WTC11 (cell line): Measurements from ENCODE around the gene ANKRD39. TPM values are rescaled to one million over a fixed set of nuclear protein-coding genes. Genes with fewer than 3 reads are reported as not detected.

Experiments
- ATAC-seq: fragments of 200-7000 bp; cut with Tn5 transposase; 2 replicates; pipeline ENCODE4 v1.10.0; 2021; ENCODE audit warnings: mild to moderate bottlenecking, moderate library complexity
- CTCF ChIA-PET: fragments of 300-600 bp; sonication (Branson Sonifier 250); formaldehyde crosslinking; loops from one replicate; lab custom pipeline; 2021; ENCODE audit warnings: antibody characterized with exemption; lab: Charles Lee
- POLR2A ChIA-PET: fragments of 350-600 bp; sonication (Branson Sonifier 250); formaldehyde crosslinking; loops from one replicate; lab custom pipeline; 2021; ENCODE audit warnings: antibody characterized with exemption; lab: Charles Lee
- DNase-seq: peaks from one replicate; pipeline ENCODE4 v3.0.0; 2021; ENCODE audit warnings: low spot score
- H3K27ac Mint-ChIP-seq: 2 replicates; pipeline ENCODE4 v1.8.0; 2021; ENCODE audit warnings: mixed read lengths
- H3K27me3 Mint-ChIP-seq: 2 replicates; pipeline ENCODE4 v1.8.0; 2021; ENCODE audit warnings: low read depth, mild to moderate bottlenecking, moderate library complexity, mixed read lengths
- H3K36me3 Mint-ChIP-seq: 2 replicates; pipeline ENCODE4 v1.8.0; 2021; ENCODE audit warnings: mixed read lengths
- H3K4me1 Mint-ChIP-seq: 2 replicates; pipeline ENCODE4 v1.8.0; 2022; ENCODE audit warnings: mixed read lengths
- H3K4me3 Mint-ChIP-seq: 2 replicates; pipeline ENCODE4 v1.8.0; 2021; ENCODE audit warnings: mild to moderate bottlenecking, moderate library complexity, mixed read lengths
- H3K9me3 Mint-ChIP-seq: 2 replicates; pipeline ENCODE4 v1.8.0; 2021; ENCODE audit warnings: mixed read lengths
- CBFB ChIP-seq: sonication (generic); formaldehyde crosslinking; IDR thresholded peaks from 2 replicates; pipeline ENCODE4 v1.8.1; 2022; ENCODE audit warnings: mild to moderate bottlenecking, low read depth, missing genetic modification reagents
- E2F1 ChIP-seq: sonication (generic); formaldehyde crosslinking; IDR thresholded peaks from 2 replicates; pipeline ENCODE4 v1.8.0; 2022; ENCODE audit warnings: mild to moderate bottlenecking, missing genetic modification reagents
- FOXP4 ChIP-seq: sonication (generic); formaldehyde crosslinking; IDR thresholded peaks from 2 replicates; pipeline ENCODE4 v1.8.0; 2022; ENCODE audit warnings: mild to moderate bottlenecking, missing genetic modification reagents
- IRF1 ChIP-seq: sonication (generic); formaldehyde crosslinking; IDR thresholded peaks from 2 replicates; pipeline ENCODE4 v1.8.0; 2023; ENCODE audit warnings: missing genetic modification reagents
- JAZF1 ChIP-seq: fragments of 250-450 bp; sonication (Bioruptor Pico); IDR thresholded peaks from 2 replicates; pipeline ENCODE4 v1.9.0; 2021; ENCODE audit warnings: moderate library complexity, mild to moderate bottlenecking, inconsistent platforms
- NFE2L1 ChIP-seq: sonication (generic); formaldehyde crosslinking; IDR thresholded peaks from 2 replicates; pipeline ENCODE4 v1.8.1; 2023; ENCODE audit warnings: missing genetic modification reagents
- ZBTB43 ChIP-seq: sonication (generic); formaldehyde crosslinking; IDR thresholded peaks from 2 replicates; pipeline ENCODE4 v1.8.1; 2023; ENCODE audit warnings: mild to moderate bottlenecking, missing genetic modification reagents
- ZNF138 ChIP-seq: sonication (generic); formaldehyde crosslinking; conservative IDR thresholded peaks from 2 replicates; pipeline ENCODE4 v1.8.1; 2022; ENCODE audit warnings: mild to moderate bottlenecking, moderate library complexity, missing genetic modification reagents
- ZNF232 ChIP-seq: sonication (generic); formaldehyde crosslinking; IDR thresholded peaks from 2 replicates; pipeline ENCODE4 v1.8.0; 2022; ENCODE audit warnings: mild to moderate bottlenecking, missing genetic modification reagents
- ZNF396 ChIP-seq: fragments of 250-450 bp; sonication (Bioruptor Pico); IDR thresholded peaks from 2 replicates; pipeline ENCODE4 v1.8.0; 2021; ENCODE audit warnings: mild to moderate bottlenecking, moderate library complexity, borderline replicate concordance
- ZNF423 ChIP-seq: fragments of 250-450 bp; sonication (Bioruptor Pico); IDR thresholded peaks from 2 replicates; pipeline ENCODE4 v2.1.2; 2022; ENCODE audit warnings: mild to moderate bottlenecking, moderate library complexity
- ZNF671 ChIP-seq: fragments of 250-450 bp; sonication (Bioruptor Pico); IDR thresholded peaks from 2 replicates; pipeline ENCODE4 v1.8.0; 2021; ENCODE audit warnings: mild to moderate bottlenecking
- total RNA-seq: library from RNA; stranded (reverse); gene quantifications from 3 replicates; pipeline ENCODE4 v1.2.3, GENCODE V29; 2021
- TF ChIP-seq, protein P1 (sequence below): fragments of 250-450 bp; sonication (Bioruptor Pico); IDR thresholded peaks from 2 replicates; pipeline ENCODE4 v2.1.2; 2022; ENCODE audit warnings: mild to moderate bottlenecking, moderate library complexity
- TF ChIP-seq, protein P2 (sequence below): fragments of 200-600 bp; IDR thresholded peaks from 2 replicates; pipeline ENCODE4 v1.8.0; 2022; ENCODE audit warnings: antibody characterized with exemption
- TF ChIP-seq, protein P3 (sequence below): sonication (generic); formaldehyde crosslinking; IDR thresholded peaks from 2 replicates; pipeline ENCODE4 v1.8.0; 2023; ENCODE audit warnings: mild to moderate bottlenecking, missing genetic modification reagents
- TF ChIP-seq, protein P4 (sequence below): sonication (generic); formaldehyde crosslinking; IDR thresholded peaks from 2 replicates; pipeline ENCODE4 v1.8.1; 2022; ENCODE audit warnings: low read depth, mild to moderate bottlenecking, moderate library complexity, missing genetic modification reagents, borderline replicate concordance

ANKRD39 gene
- total RNA-seq, 1 experiment from 2014 or later, result 17.9 TPM

- TF ChIP-seq, protein P1, sequence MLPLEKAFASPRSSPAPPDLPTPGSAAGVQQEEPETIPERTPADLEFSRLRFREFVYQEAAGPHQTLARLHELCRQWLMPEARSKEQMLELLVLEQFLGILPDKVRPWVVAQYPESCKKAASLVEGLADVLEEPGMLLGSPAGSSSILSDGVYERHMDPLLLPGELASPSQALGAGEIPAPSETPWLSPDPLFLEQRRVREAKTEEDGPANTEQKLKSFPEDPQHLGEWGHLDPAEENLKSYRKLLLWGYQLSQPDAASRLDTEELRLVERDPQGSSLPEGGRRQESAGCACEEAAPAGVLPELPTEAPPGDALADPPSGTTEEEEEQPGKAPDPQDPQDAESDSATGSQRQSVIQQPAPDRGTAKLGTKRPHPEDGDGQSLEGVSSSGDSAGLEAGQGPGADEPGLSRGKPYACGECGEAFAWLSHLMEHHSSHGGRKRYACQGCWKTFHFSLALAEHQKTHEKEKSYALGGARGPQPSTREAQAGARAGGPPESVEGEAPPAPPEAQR (CRISPR knock-in tag), result no peak
- TF ChIP-seq JAZF1 (CRISPR knock-in tag) (no peak), CBFB (CRISPR knock-in tag) (no peak)
Measured at GRCh38 chr2:96817882-96818281, 39.9 kb downstream of the ANKRD39 start (continued).

GRCh38 chr2:96816836-96817702, 40.7 kb downstream of the ANKRD39 start:
- ATAC-seq, result no peak
- Mint-ChIP-seq H3K9me3 (no peaks in the 10 kb centered on the region), H3K4me1 (peaks cover 48% of the 10 kb centered on the region), H3K36me3 (peaks cover 14% of the 10 kb centered on the region), H3K27me3 (0 out of 2 replicates have a peak, but pooled peaks cover 2% of the 10 kb centered on the region), H3K4me3 (peak overlapping the region; percentile 82), H3K27ac (no peak overlapping the region)
- no peak for DNase-seq
- CTCF ChIA-PET, result interaction anchor here (0.7 to 4.2 kb wide), 15 partner anchors 14 to 269 kb away, joined by 3 to 22 read pairs (median 6); partner anchors contain the start of genes ANKRD23, ANKRD39 and CNNM4
- POLR2A ChIA-PET, result interaction anchor here (0.6 to 1.5 kb wide), 4 partner anchors 16 to 54 kb away, joined by 3 to 4 read pairs (median 4); no protein-coding TSS in a partner anchor
- TF ChIP-seq FOXP4 (CRISPR knock-in tag) (peak; percentile 79), NFE2L1 (CRISPR knock-in tag) (peak; percentile 34; the same call in 1 of the 2 replicates), ZBTB43 (CRISPR knock-in tag) (no peak), ZNF138 (no peak), E2F1 (no peak), ZNF423 (CRISPR knock-in tag) (no peak), ZNF232 (CRISPR knock-in tag) (peak; percentile 47; the same call in 1 of the 2 replicates), ZNF671 (CRISPR knock-in tag) (no peak), IRF1 (CRISPR knock-in tag) (no peak), ZNF396 (CRISPR knock-in tag) (no peak)
- TF ChIP-seq, protein P2, sequence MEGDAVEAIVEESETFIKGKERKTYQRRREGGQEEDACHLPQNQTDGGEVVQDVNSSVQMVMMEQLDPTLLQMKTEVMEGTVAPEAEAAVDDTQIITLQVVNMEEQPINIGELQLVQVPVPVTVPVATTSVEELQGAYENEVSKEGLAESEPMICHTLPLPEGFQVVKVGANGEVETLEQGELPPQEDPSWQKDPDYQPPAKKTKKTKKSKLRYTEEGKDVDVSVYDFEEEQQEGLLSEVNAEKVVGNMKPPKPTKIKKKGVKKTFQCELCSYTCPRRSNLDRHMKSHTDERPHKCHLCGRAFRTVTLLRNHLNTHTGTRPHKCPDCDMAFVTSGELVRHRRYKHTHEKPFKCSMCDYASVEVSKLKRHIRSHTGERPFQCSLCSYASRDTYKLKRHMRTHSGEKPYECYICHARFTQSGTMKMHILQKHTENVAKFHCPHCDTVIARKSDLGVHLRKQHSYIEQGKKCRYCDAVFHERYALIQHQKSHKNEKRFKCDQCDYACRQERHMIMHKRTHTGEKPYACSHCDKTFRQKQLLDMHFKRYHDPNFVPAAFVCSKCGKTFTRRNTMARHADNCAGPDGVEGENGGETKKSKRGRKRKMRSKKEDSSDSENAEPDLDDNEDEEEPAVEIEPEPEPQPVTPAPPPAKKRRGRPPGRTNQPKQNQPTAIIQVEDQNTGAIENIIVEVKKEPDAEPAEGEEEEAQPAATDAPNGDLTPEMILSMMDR, result no peak
- TF ChIP-seq, protein P1 (CRISPR knock-in tag), result no peak
- TF ChIP-seq, protein P3, sequence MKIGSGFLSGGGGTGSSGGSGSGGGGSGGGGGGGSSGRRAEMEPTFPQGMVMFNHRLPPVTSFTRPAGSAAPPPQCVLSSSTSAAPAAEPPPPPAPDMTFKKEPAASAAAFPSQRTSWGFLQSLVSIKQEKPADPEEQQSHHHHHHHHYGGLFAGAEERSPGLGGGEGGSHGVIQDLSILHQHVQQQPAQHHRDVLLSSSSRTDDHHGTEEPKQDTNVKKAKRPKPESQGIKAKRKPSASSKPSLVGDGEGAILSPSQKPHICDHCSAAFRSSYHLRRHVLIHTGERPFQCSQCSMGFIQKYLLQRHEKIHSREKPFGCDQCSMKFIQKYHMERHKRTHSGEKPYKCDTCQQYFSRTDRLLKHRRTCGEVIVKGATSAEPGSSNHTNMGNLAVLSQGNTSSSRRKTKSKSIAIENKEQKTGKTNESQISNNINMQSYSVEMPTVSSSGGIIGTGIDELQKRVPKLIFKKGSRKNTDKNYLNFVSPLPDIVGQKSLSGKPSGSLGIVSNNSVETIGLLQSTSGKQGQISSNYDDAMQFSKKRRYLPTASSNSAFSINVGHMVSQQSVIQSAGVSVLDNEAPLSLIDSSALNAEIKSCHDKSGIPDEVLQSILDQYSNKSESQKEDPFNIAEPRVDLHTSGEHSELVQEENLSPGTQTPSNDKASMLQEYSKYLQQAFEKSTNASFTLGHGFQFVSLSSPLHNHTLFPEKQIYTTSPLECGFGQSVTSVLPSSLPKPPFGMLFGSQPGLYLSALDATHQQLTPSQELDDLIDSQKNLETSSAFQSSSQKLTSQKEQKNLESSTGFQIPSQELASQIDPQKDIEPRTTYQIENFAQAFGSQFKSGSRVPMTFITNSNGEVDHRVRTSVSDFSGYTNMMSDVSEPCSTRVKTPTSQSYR (CRISPR knock-in tag), result no peak
- TF ChIP-seq, protein P4, sequence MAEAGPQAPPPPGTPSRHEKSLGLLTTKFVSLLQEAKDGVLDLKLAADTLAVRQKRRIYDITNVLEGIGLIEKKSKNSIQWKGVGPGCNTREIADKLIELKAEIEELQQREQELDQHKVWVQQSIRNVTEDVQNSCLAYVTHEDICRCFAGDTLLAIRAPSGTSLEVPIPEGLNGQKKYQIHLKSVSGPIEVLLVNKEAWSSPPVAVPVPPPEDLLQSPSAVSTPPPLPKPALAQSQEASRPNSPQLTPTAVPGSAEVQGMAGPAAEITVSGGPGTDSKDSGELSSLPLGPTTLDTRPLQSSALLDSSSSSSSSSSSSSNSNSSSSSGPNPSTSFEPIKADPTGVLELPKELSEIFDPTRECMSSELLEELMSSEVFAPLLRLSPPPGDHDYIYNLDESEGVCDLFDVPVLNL, result 0 out of 2 replicates have a peak, but pooled peaks have one; percentile 56
